Measurements from ENCODE around the gene GNAQ. TPM values are rescaled to one million over a fixed set of nuclear protein-coding genes. Genes with fewer than 3 reads are reported as not detected.

The GNAQ gene
- total RNA-seq, 1 donor from 2014 or later: 64.9 TPM

- TF ChIP-seq CTCF (IDR thresholded peaks at IDR 0.05; ENCODE audit: unreplicated experiment): no peak
- H3K27me3 Mint-ChIP-seq: no peaks in the 10 kb centered on the region
- peaks cover 10% of the 10 kb centered on the region for H3K36me3 Mint-ChIP-seq (ENCODE audit: insufficient read depth)
- DNase-seq (ENCODE audit: low spot score, unreplicated experiment): no peak
- H3K4me1 Mint-ChIP-seq (ENCODE audit: low read depth): peaks cover 27% of the 10 kb centered on the region
- peaks cover 3% of the 10 kb centered on the region for H3K9me3 Mint-ChIP-seq (ENCODE audit: low read depth)
- H3K4me3 Mint-ChIP-seq (ENCODE audit: low read depth): no peak overlapping the region
- H3K27ac Mint-ChIP-seq: no peak overlapping the region
These were observed 43.6 kb downstream of the GNAQ start for GRCh38 chr9:77987880-77988525.

GRCh38 chr9:77987081-77987656 lies 44.4 kb downstream of the GNAQ start:
- Mint-ChIP-seq H3K27me3 (no peaks in the 10 kb centered on the region), H3K36me3 (ENCODE audit: insufficient read depth) (peaks cover 8% of the 10 kb centered on the region), H3K27ac (no peak overlapping the region), H3K4me1 (ENCODE audit: low read depth) (peaks cover 27% of the 10 kb centered on the region), H3K4me3 (ENCODE audit: low read depth) (no peak overlapping the region), H3K9me3 (ENCODE audit: low read depth) (peaks cover 3% of the 10 kb centered on the region)
- TF ChIP-seq CTCF (IDR thresholded peaks at IDR 0.05; ENCODE audit: unreplicated experiment): no peak
- DNase-seq (ENCODE audit: low spot score, unreplicated experiment): no peak

- peaks cover 3% of the 10 kb centered on the region for H3K36me3 Mint-ChIP-seq (ENCODE audit: insufficient read depth)
- H3K4me1 Mint-ChIP-seq (ENCODE audit: low read depth): peaks cover 36% of the 10 kb centered on the region
- H3K4me3 Mint-ChIP-seq (ENCODE audit: low read depth): no peak overlapping the region
- H3K27ac Mint-ChIP-seq: peak overlapping the region; percentile 52
- no peak for TF ChIP-seq CTCF (IDR thresholded peaks at IDR 0.05; ENCODE audit: unreplicated experiment)
- DNase-seq (ENCODE audit: low spot score, unreplicated experiment): no peak
- no peaks in the 10 kb centered on the region for H3K9me3 Mint-ChIP-seq (ENCODE audit: low read depth)
- no peaks in the 10 kb centered on the region for H3K27me3 Mint-ChIP-seq
These were observed 45.6 kb downstream of the GNAQ start for GRCh38 chr9:77985996-77986395.

GRCh38 chr9:77983320-77983662 lies 48.3 kb downstream of the GNAQ start:
- Mint-ChIP-seq H3K27me3 (no peaks in the 10 kb centered on the region), H3K4me3 (ENCODE audit: low read depth) (no peak overlapping the region), H3K4me1 (ENCODE audit: low read depth) (peaks cover 32% of the 10 kb centered on the region), H3K27ac (no peak overlapping the region), H3K36me3 (ENCODE audit: insufficient read depth) (peaks cover 3% of the 10 kb centered on the region), H3K9me3 (ENCODE audit: low read depth) (no peaks in the 10 kb centered on the region)
- no peak for TF ChIP-seq CTCF (IDR thresholded peaks at IDR 0.05; ENCODE audit: unreplicated experiment)
- DNase-seq (ENCODE audit: low spot score, unreplicated experiment): no peak

- H3K9me3 Mint-ChIP-seq (ENCODE audit: low read depth): no peaks in the 10 kb centered on the region
- no peaks in the 10 kb centered on the region for H3K27me3 Mint-ChIP-seq
- no peak for DNase-seq (ENCODE audit: low spot score, unreplicated experiment)
- H3K27ac Mint-ChIP-seq: no peak overlapping the region
- no peak for TF ChIP-seq CTCF (IDR thresholded peaks at IDR 0.05; ENCODE audit: unreplicated experiment)
- peaks cover 31% of the 10 kb centered on the region for H3K4me1 Mint-ChIP-seq (ENCODE audit: low read depth)
- H3K36me3 Mint-ChIP-seq (ENCODE audit: insufficient read depth): peaks cover 3% of the 10 kb centered on the region
- H3K4me3 Mint-ChIP-seq (ENCODE audit: low read depth): no peak overlapping the region
These were observed 48.9 kb downstream of the GNAQ start for GRCh38 chr9:77982581-77983319.

All from progenitor cell of endocrine pancreas (in vitro differentiated cells).